Heart left ventricle (tissue), 13 donors: ENCODE data around the gene SIT1.

ENCODE experiments used
- CTCF ChIP-seq, 12 donors: fragments of 200-600 bp; sonication (generic) in 4 of 12; IDR thresholded peaks; one replicate each; pipeline versions ENCODE4 v1.5.0 to v1.8.0; 2018 to 2022; ENCODE audit warnings: antibody characterized with exemption in 12 of 12, mild to moderate bottlenecking in 5 of 12
- POLR2A ChIP-seq, 2 donors: fragments of 450-650 bp; IDR thresholded peaks; one replicate each; pipeline ENCODE4 v1.6.1; 2017; ENCODE audit warnings: antibody characterized with exemption in 2 of 2, mild to moderate bottlenecking in 2 of 2, moderate library complexity in 2 of 2
- donor health status: ischemic (EF 13 %, LVEDD 7.1; RV severe dilation, severe dysfunction).
- donor health status: DM: no; HTN: yes; CAD: no.
- donor health status: DM: no; HTN: no; CAD: no.
- donor health status: ischemic (EF 25% LVEDD 6.9; RV normal size, moderate dysfunction).
- donor health status: ischemic (EF 25% LVEDD 5.7; RV mildly dilated, moderate dysfunction).
- donor health status: ischemic (EF 35%, LVEDD 5.7; RV mildly dilated, moderate dysfunction).
- donor health status: nonischemic (EF 11% LVEDD 7.7; RV severe dilation, severe dysfunction).
- donor health status: DM: yes; HTN: yes; CAD: no.
- donor health status: PGD.
- donor health status: ischemic (EF 29% LVEDD 5.4; RV normal size, mild dysfunction).
- donor health status: nonischemic (EF 23%, LVEDD 6.1; RV moderate dilation, normal function).

GRCh38 chr9:35691334-35691650 lies 40.6 kb upstream of the SIT1 start:
- TF ChIP-seq CTCF (IDR thresholded peaks at IDR 0.05): no peak
- TF ChIP-seq POLR2A (IDR thresholded peaks at IDR 0.05): no peak
